ENCODE measurements around the gene SH3PXD2A. TPM values are rescaled to one million over a fixed set of nuclear protein-coding genes. Genes with fewer than 3 reads are reported as not detected.

The SH3PXD2A gene
- total RNA-seq, 2 donors from 2014 or later: 14.6 to 18.2 TPM

GRCh38 chr10:103555325-103555649 is 300.1 kb downstream of the SH3PXD2A start:
- H3K27me3 ChIP-seq: no peaks in the 10 kb centered on the region
- DNase-seq (ENCODE audit: low spot score): no peak
- no peaks in the 10 kb centered on the region for H3K9me3 ChIP-seq
- TF ChIP-seq, protein P1, sequence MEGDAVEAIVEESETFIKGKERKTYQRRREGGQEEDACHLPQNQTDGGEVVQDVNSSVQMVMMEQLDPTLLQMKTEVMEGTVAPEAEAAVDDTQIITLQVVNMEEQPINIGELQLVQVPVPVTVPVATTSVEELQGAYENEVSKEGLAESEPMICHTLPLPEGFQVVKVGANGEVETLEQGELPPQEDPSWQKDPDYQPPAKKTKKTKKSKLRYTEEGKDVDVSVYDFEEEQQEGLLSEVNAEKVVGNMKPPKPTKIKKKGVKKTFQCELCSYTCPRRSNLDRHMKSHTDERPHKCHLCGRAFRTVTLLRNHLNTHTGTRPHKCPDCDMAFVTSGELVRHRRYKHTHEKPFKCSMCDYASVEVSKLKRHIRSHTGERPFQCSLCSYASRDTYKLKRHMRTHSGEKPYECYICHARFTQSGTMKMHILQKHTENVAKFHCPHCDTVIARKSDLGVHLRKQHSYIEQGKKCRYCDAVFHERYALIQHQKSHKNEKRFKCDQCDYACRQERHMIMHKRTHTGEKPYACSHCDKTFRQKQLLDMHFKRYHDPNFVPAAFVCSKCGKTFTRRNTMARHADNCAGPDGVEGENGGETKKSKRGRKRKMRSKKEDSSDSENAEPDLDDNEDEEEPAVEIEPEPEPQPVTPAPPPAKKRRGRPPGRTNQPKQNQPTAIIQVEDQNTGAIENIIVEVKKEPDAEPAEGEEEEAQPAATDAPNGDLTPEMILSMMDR (IDR thresholded peaks at IDR 0.05): no peak
- H3K4me3 ChIP-seq: peak overlapping the region; percentile 35 to 53
- peaks cover 0 to 9% of the 10 kb centered on the region in 2 donors for H3K4me1 ChIP-seq
- no peaks in the 10 kb centered on the region for H3K36me3 ChIP-seq
- no peak overlapping the region for H3K27ac ChIP-seq

DNA sequence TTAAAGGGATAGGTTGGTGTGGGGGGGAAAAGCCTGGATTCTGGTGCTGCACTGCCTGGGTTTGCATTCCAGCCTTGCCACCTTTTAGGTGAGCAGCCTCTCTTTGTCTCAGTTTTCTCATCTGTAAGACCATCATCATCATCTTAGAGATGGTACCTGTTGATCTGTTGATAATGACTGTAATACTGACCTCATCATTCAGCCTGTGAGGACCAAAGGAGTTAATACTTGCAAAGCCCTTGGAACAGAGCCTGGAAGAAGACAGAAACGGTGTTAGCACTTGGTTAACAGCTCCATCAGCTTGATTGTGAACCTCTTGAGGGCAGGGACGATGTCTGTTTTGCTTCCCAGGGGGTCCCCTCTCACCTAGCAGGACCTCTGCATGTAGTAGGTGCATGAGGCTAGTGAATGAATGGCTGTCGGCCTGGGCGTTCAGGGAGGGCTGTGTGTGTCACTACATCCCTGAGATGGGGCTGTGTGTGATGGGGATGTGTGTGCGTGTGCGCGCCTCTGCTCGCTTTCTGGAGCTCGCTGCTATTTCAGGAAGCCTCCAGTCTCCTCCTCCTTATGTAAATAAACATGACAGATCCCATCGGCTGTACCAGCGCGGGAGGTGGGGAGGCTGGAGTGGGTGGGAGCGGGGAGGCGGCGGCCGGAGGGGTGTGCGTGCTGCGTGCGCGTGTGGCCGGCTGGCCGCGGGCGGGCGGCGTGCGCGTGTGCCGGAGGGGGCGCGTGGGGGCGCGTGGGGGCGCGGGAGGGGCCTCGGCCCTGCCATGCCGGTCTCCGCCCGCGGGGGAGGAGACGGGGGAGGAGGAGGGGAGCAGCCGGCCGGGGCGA is 300.7 kb downstream of the SH3PXD2A start:
- no peak for DNase-seq (ENCODE audit: low spot score)
- Histone ChIP-seq H3K27ac (no peak overlapping the region), H3K36me3 (no peaks in the 10 kb centered on the region), H3K27me3 (no peaks in the 10 kb centered on the region), H3K4me3 (peak overlapping the region; percentile 35 to 53), H3K9me3 (no peaks in the 10 kb centered on the region), H3K4me1 (peaks cover 0 to 9% of the 10 kb centered on the region in 2 donors)
- TF ChIP-seq, protein P1 (IDR thresholded peaks at IDR 0.05): no peak

- Histone ChIP-seq H3K27ac (no peak overlapping the region), H3K4me1 (peaks cover 0 to 9% of the 10 kb centered on the region in 2 donors), H3K4me3 (no peak overlapping the region), H3K36me3 (no peaks in the 10 kb centered on the region), H3K9me3 (no peaks in the 10 kb centered on the region), H3K27me3 (no peaks in the 10 kb centered on the region)
- TF ChIP-seq, protein P1 (IDR thresholded peaks at IDR 0.05): no peak
- no peak for DNase-seq (ENCODE audit: low spot score)
Observed at GRCh38 chr10:103553743-103554487, 301.5 kb downstream of the SH3PXD2A start.

GRCh38 chr10:103552856-103553742 is 302.3 kb downstream of the SH3PXD2A start:
- H3K27ac ChIP-seq: no peak overlapping the region
- no peaks in the 10 kb centered on the region for H3K27me3 ChIP-seq
- no peak for DNase-seq (ENCODE audit: low spot score)
- TF ChIP-seq, protein P1 (IDR thresholded peaks at IDR 0.05): no peak
- peaks cover 0 to 9% of the 10 kb centered on the region in 2 donors for H3K4me1 ChIP-seq
- H3K9me3 ChIP-seq: no peaks in the 10 kb centered on the region
- H3K36me3 ChIP-seq: no peaks in the 10 kb centered on the region
- H3K4me3 ChIP-seq: no peak overlapping the region

Measured in right atrium auricular region (tissue), 2 donors.